ENCODE measurements around the gene PFKP.

PFKP gene

DNA sequence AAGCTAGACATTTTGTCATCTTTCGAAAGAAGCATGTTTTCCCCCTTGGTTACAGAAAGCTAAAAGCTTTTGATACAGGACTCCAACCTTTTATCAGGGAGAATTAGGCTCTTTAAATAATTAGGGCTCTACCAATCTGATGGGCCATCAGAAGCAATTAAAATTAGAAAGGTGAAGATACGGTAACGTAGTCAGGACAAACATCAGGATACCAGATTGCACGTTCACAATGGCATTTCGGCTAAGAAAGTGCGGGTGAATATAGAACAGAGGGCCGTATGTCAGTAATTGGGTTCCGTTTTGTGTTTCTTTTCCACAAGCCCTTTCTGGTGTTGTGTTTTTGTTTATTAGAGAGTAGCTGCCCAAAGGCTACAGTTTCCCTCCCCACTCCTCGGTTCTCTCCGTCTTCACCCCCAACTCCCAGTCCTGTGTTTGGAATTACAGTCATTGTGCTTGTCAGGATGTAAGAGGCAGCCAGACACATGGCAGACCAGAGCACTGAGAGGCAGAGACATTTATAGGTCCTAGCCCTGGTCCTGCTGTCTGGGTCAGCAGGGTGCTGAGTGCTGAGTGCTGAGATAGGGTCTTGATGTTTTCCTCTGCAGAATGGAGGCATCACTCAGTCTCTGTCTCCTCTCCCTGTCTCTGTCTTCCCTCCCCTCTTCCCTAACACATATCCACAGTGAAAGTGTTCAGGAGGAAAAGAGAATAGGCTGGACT, 5.5 kb downstream of the PFKP start:
- no peak for DNase-seq

DNA sequence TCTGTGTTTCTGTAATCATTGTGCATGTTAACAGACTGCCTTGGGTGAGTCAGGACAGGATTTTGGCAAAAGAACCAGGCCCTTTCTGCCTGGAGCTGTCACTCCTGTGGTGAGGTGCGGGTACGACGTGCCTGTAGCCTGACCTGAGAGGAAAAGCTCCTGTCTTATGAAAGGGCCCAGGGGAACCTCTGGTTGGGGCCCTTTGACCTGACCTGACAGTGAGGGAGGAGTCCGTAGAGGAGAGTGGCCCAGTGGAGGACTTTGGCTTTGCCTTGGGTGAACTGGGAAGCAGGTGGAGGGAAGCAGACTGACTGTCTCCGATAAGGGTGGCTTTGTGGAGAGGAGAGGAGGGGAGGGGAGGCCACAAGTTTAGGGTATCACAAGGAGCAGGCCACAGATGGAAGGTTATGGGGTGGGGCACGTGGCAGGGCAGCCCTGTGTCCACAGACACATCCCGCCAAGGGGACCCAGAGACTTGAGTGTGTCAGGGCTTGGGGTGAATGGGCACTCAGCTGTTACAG, 6.9 kb downstream of the PFKP start:
- no peak for DNase-seq

DNA sequence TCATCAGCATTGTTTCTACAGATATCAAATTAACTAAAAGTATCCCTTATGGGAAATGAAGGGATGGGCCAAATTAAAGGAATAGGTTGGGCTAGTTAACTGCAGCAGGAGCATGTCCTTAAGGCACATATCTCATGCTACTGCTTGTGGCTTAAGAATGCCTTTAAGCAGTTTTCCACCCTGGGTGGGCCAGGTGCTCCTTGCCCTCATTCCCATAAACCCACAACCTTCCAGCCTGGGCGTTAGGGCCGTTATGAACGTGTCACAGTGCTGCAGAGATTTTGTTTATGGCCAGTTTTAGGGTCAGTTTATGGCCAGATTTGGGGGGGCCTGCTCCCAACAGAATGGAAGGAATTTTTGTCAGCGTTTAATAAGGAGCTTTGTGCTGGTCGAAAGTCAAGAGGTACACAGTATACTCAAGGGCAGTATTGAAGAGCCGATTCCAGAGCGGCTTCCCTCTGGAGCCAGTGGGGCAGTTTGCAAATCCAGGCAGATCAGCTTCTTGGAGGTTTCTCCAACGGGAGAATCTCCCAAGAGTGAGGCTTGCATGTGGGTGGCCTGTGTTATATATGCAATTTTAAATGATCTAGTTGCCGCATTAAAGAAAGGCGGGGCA, 7.7 kb downstream of the PFKP start:
- DNase-seq, result no peak

DNA sequence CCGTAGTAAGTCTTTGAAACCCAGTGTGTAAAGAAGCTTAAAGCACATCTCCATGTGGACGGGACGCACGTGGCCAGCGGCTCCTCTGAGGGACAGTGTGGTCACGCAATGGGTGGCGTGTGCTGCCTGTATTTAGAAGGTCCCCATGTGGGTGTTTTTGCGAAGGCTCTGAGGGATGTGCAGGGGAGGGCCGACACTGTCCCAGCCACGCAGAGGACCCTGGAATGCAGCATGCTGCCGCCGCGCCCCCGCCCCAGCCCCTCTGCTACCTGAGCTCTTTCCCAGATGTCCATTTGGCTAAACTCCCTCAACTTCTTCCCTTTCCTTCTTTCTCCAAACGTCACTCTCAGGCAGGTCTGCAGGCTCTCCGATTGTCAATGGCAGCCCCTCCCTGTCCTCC, 8.8 kb downstream of the PFKP start:
- no peak for DNase-seq

DNA sequence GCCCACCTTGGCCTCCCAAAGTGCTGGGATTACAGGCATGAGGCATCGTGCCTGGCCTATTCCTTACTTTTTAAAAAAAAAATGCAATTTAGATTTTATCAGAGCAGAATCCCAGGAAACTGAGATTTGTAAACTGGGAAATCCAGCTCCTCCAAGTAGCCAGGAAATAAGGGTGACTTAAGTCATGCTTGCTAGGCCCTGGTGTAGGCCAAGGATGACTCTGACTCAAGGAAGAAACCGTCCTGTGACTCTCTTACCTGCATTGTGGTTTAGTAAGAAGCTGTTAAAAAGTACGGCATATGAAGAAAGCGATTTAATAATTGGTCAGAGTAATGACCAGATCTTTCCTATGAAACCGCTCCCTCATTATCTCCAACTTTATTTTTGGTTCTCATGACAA, 10.2 kb downstream of the PFKP start:
- no peak for DNase-seq

DNA sequence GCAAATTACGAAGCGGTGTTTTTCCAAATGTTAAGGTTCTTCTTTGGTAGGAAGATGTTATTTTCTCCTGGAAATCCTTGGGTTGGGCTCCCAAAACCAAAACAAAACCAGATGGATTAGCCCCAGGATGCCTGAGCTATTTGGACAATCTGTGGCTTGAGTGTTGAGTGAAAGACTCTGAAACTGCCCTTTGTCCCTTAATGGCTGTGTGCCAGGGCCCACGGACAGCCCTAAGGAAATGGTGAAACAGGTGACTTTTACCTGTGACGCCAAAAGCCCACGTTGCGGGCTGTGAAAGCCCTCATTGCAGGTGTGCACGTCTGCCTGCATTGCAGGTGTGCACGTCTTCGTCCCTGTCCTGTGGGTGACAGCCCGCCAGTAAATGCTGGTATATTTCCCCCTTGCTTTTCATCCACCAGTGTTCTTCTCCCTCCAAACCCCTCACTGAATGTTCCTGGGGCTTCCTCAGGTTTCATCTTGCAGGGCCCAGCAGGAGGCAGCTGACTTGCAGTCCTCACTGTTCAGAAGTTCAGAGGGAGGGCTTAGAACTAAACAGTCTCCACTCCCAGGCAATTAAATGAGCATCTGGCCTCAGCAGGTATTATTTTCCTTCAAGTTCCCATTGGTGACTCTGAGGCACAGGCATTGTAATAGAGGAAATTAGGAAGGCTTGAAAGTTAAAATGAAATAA, 10.7 kb downstream of the PFKP start:
- no peak for DNase-seq

DNA sequence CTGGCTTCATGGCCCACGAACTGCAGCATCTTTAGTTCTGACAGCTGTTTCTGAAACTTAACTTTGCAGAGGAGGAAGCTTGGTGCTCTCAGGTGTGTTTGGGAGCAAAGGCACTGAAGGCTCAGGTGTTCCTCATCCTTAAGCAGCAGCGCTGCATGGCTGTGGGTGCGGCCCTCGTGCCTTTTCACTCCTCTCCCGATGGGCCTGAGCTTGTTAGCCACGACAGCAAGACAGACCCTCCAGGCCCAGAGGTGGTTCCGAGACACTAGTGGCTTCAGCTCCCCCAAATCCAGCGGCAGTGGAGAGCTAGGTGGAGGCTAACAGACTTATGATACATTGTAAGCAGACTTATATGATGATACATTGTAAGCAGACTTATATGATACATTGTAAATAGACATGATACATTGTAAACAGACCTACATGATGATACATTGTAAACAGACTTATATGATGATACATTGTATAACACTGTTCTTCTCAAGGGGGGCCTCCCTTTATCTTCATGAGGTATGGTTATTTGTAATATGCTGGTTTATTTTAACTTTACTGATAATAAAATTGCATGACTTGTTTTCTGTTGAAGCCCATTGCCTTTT, 14.1 kb downstream of the PFKP start:
- no peak for DNase-seq

DNA sequence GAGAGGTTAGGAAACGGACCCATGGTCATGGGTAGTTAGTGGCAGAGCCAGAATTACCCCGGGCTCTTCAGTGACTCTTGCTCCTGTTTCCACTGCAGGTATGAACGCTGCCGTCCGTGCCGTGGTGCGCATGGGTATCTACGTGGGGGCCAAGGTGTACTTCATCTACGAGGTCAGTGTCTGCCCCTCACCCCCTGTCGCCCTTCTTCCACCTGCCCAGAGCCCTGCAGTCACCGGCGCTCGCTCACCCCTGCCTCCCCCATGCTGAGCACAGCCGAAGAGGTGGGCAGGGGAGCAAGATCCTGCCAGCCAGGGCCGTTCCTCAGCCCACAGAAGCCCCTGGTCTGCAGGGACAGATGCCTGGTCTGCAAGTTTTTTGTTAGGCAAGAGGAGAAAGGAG, 14.9 kb downstream of the PFKP start:
- DNase-seq, result no peak

DNA sequence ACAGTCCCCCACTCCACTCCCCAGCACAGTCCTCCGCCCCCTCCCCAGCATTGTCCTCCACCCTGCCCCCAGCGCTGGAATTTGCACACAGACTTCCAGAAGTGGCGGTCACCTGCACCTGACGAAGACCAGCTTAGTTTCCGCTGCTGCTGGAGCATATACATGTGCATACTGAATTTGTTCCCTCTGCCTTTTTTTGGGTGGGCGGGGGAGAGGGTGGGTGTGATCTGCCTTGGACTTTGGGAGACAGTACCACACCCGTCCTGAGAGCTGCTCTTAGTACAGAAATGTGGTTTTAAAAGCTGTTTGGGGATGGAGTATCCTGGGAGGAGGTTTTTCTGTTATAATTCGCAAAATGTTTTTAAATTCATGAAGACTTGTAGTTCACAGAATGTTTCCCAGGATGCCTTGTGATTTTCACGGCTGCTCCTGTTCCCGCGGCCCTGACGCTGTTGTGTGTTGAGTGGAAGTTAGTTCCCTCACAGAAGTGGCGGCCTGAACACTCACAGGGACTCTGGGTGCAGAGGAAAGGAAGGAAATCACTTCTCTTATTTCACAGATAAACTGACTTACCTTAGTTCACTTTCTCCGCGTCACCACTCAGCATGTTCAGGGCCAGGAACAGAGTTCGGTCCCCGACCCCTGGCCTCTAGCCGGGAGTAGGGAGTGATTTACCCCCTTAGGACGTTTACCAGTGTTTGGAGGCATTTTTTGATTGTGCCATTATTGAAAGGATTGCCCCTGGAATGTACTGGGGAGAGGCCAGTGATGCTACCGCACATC, 18.6 kb downstream of the PFKP start:
- no peak for DNase-seq

DNA sequence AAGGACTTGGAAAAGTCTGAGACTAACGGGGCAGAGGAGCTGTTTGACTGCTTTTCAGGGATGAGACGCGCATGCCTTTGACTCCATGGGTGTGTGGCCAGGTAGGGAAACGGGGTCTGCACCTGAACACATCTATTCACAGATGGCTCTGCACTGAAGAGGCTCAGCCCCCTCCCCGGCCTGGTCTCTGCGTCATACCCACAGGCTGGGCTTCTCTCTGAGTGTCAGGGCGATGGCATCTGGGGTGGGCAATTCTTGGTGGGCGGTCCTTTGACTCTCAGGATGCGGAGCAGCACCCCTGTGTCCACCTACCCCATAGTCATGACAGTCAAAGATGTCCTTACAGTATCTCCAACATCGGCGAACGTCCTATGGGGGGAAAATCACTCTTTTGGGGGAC, 23.0 kb downstream of the PFKP start:
- no peak for DNase-seq

DNA sequence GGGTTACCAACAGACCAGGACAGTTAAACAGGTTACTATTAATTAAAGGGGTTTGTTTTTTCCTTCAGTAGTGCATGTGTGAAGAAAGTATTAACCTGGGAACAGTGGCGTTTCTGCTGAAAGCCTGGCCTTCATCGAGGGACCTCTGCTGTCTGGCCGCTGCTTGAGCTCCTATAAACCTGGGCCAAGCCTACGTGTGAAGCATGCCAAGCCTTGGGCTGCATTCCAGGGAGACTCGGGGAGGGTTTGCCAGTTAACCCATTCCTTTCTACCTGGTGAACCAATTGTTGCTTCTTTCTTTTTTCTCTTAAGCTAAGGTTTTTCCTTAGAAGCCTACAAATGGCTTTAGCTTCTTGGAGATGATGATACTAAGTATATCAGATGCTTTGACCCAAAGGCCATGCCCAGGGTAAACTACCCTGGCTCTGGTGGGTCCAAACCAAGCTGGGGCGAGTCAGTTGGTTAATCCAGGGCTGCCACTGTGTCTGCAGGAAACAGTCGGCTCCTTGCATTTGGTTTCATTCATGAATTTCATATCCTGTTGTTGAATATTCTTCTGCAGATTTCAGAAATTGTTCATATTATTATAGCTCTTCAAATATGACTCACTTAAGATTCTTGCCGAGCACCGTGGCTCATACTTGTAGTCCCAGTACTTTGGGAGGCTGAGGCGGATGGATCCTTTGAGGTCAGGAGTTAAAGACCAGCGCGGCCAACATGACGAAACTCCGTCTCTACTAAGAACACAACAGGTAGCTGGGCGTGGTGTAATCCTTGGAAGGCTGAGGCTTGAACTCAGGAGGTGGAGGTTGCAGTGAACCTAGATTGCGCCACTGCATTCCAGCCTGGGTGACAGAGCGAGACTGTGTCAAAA, 23.8 kb downstream of the PFKP start:
- peak; percentile 83 for DNase-seq

DNA sequence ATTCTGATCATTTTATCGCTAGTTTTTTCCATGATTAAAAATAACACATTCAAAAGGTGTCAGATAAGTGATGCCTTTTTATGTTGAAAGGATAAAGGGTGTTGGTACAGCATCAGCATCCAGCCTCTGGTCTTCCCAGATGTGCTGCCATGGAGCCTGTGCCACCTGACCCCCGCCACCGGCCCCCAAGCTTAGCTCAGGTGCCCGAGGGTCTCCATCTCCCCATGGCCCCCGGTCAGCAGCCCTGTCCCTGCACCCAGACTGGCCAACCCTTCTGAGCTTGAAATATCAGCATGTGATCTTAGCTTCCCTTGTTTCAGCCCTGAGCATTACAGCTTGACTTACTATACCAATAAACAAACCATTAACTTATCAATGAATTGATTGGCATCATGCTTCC, 24.6 kb downstream of the PFKP start:
- DNase-seq, result no peak

DNA sequence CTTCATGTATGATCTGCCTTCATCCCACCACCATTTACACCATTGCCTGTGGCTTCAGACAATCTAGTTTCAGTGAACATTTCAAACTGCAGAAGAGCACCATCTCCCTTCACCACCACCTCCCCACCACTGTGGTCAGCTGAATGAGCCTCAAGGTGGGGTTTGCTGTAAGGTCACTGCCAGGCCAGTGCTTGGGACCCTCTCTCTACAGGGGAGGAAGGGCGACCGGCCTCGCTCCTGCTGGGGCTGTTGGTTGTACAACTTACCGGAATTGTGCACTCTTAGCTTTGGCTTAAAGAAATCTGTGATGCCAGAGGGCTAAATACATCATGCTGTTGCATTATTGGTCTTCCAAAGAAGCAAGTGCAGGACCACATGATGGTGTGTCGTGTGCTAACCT, 26.6 kb downstream of the PFKP start:
- DNase-seq, result no peak

DNA sequence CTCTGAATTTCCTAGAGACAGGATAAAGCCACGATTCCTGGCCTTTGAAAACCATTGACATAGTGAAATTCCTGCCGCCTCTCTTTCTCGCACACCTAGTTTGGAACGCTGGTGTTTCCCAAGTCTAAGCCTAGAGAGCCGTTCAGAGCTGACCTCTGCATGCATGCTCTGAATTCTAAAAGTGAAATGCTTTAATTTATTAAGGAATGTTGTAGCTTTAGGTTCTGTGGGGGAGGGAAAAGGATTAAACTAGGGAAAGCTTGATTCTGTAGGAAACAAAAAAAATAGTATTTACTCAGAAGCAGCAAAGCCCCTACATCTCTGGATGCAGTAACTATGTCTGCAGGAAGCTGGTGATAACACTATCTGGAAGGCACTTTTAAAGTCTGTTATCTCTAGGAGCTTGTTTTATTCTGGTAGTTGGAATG, 27.3 kb downstream of the PFKP start:
- DNase-seq, result peak; percentile 51

DNA sequence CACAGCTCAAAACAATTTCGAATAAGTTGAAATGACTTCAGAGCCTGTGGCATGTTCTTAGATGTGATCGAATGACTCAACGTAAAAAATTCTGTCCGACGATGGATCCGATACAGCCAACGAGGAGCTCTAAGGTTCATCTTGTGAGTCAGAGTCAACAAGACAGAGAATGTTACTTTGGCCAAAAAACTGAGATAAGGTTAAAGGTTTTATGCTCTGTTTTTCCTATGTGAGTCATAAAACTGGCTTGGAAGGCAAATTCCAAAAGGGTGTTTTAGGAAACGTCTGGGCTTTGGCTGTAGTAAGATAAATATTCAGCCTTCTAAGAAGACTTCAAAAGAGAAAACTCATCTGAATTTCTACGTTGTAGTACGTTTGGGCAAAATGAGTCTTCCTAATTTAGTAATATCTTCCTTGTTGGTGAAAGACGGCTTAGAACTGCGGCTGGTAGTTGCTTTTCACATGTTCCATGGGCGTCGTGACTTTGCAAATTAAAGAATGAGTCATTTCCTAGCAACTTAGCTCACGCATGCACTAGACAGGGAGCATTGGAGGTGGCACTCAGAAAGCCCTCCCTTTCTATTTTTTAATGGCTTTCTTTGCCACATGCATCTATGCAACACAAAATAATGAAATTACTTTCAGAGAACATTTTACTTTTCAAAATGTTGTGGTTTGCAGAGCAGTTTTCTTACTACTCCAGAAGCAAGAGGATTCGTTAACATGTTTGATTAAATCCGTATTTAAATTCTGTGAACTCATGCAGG, 28.2 kb downstream of the PFKP start:
- peak; percentile 90 for DNase-seq

DNA sequence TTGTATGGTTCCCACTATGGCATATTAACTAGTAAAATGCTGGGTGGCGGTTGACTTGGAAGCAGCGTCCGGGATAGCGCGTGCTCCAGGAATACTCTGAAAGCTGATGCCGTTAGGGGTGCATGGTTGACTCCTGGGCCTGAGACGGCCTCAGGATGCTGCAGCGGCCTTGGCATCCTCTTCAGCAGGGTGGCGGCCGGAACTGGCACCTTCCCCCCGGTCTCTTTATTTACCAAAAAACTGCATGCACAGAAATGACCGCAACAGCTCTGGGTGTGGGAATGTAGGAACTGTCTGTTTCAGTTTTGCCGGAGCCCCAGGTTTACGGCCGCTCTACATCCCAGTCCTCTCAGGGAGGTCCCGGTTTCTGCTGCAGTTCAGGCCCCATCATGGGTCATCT, 28.8 kb downstream of the PFKP start:
- no peak for DNase-seq

DNA sequence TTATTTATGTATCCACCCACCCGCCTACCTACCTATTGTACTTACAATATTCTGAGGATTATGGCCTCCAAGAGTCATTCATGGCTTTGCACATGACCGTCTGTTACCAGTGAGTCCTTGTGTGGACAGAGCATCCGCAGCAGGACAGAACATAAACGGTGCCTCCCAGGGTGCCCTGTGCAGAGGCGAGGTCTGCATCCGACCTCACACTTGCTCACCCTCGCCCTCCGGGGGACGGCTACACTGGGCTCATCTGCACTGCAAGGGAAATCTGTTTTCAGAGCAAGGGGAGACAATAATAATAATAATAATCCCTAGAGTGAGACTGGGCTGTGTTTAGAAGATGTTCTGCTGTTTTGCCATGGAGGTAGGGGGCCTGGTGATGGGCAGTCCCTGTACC, 29.8 kb downstream of the PFKP start:
- DNase-seq, result no peak

DNA sequence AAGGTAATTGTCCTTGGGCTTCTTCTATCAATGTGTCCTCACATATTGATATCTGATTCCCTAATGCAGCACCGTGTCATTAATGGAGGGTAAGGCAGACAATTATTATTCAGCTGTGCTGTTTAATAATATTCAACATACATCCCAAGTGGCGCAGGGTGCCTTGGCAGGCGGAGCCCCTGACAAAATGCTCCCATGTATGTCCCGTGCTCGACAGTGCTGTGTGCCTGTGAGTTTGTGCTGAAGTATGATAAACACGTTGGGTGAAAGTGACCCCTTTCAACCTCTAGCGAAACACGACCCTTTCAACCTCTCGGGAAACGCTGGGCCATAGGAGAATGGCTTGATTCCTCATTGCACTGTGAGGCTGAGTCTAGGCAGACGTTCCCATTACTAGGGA, 31.3 kb downstream of the PFKP start:
- DNase-seq, result no peak

DNA sequence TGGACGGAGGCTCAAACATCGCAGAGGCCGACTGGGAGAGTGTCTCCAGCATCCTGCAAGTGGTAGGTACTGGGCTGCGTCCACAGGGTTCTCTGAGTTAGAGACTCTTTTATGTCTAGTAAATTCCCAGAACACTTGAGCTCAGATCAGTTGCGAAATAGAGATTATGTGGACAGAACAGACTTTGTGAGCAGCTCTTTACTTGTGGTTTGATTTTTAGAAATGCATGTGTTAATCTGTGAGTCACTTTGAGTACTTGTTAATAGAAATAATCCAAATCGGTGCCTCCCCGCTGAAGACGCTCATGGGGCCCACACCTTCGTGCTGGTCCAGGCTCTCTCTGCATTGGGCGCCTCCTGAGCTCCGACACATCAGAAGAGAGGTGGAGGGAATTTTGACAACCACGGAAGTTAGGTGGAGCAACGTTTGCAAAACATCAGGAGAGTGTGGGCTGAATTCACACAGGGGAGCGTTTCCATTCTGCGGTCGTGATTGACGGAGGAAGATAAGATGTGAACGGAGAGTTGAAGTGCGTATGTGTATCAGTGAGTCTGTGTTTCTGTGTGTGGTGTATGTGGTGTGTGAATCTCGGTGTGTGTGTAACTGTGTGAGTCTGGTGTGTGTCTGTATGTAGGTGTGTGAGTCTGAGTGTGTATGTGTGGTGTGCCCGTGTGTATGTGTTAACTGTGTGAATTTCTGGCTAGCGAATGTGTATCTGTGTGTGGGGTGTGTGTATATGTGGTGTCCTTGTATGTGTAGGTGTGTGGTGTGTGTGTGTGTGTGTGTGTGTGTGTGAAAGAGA, 32.1 kb downstream of the PFKP start:
- peak; percentile 68 for DNase-seq

DNA sequence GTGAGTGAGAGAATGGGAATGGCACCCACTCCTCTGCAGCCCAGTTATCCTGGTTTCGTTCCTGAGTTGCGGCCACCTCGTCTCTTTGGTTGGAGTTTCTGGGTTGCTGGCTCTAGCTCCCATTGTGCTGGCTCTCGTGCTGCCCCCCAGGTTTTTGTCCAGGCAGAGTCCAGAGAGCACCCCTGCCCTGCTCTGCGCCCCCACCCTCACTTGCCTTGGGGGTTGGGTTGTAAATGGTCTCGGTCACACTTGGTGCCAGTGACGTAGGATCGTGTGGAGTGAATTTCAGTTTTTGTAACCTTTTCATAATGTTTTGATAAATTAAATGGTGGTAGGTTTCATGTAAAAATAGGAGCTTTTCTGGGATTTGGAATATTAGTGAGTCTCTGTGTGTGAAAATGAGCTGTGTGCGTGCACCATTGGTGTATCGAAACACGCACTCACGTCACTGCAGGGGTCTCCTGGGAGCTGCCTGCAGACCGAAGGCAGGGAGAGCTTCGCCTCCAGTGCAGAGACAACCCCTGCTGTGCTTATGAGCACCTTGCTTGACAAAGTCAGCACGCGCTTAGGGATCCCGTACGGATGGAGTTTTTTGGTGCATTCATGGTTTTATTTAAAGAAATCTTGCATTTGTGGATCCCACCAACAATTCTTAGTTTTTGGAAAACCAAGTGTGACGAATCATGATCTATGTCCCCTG, 32.9 kb downstream of the PFKP start:
- DNase-seq, result no peak

Data from NCI-H226 (cell line).